Measurements from ENCODE around the gene ZNF579. TPM values are rescaled to one million over a fixed set of nuclear protein-coding genes. Genes with fewer than 3 reads are reported as not detected.

ZNF579 gene
- total and polyA plus RNA-seq, 2 of the 13 experiments (the other 11 are each of a cell fraction or from before 2014, with no cell fraction given) = 2.1 to 2.9 TPM

DNA sequence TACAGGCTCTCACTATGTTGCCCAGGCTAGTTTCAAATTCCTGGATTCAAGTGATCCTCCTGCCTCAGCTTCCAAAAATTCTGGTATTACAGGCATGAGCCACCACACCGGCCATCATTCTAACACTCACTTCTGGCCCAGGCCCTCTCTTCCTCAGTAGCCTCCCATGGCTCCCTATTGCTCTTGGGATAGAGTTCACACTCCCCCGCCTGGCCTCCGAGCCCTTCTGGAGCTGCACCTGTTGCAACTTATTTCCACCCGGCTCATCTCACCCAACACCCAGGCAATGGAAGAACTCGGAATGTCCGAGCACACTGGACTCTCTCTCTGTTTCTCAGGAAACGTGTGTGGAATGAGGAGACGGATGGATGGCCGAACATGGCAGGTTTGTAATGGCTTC, 26.3 kb downstream of the ZNF579 start:
- H3K4me1 ChIP-seq (ENCODE audit: insufficient read depth, low read length) = peaks cover 63% of the 10 kb centered on the region
- no peaks in the 10 kb centered on the region for H3K27me3 ChIP-seq (ENCODE audit: control insufficient read depth in 1 of 2, insufficient read depth in 2 of 2, low read length in 2 of 2)
- TF ChIP-seq PHF8 (CRISPR knock-in tag; IDR thresholded peaks at IDR 0.05) = 0 out of 2 replicates have a peak, but pooled peaks have one; percentile 12
- TF ChIP-seq NKX3-1 (CRISPR knock-in tag; IDR thresholded peaks at IDR 0.05) = no peak
- in situ Hi-C loops (cut with HindIII; ENCODE audit: extremely low pct_ligation_motif_present, low pct_unique_long_range_greater_than_20kb) = no loop called here
- H3K4me2 ChIP-seq (ENCODE audit: low read depth, low read length) = peak overlapping the region; percentile 63; the same call in 1 of the 2 replicates
- WGBS (ENCODE audit: low lambda C conversion rate) = 71% methylated on average over 9 of the region's 9 CpGs
- ChIA-PET POLR2A (interaction anchor here (0.7 to 2.7 kb wide), 2 partner anchors 8 to 45 kb away, joined by 3 to 18 read pairs; partner anchors contain the start of genes FIZ1 and ZNF524), CTCF (ENCODE audit: low intra/inter-chr PET ratio, low total read pairs) (no interaction called here)
- no peak overlapping the region for H3K9ac ChIP-seq (ENCODE audit: insufficient read depth, low read depth, low read length)
- H3K4me3 ChIP-seq (replicated peaks in 1 of 3; ENCODE audit: insufficient read depth in 1 of 3, low read depth in 2 of 3, low read length in 3 of 3) = peak overlapping the region in 1 of 3 experiments; percentile 12; a peak in 1 of 6 replicates
- H2AFZ ChIP-seq (ENCODE audit: low read length) = no peak overlapping the region
- H3K79me2 ChIP-seq (ENCODE audit: insufficient read depth, low read length) = no peaks in the 10 kb centered on the region
- H4K20me1 ChIP-seq (ENCODE audit: insufficient read depth, low read length) = no peaks in the 10 kb centered on the region
- intact Hi-C loops (cut with micrococcal nuclease; ENCODE audit: unreplicated experiment) = loop anchor here (10.0 kb wide), 1 partner anchor 50 kb away; the partner anchor contains the start of genes ZNF524 and ZNF865
- BruUV-seq (replicated peaks) = no TSS peak
- no peak overlapping the region for H3K27ac ChIP-seq (ENCODE audit: extremely low read length, insufficient read depth, low read length)
- FAIRE-seq = no peak
- no peak for DNase-seq (ENCODE audit: low spot score)
- no peaks in the 10 kb centered on the region for H3K9me3 ChIP-seq (ENCODE audit: low read length)
- ATAC-seq = no peak
- H3K36me3 ChIP-seq (replicated peaks in 1 of 2; ENCODE audit: control insufficient read depth in 1 of 2, insufficient read depth in 2 of 2, low read length in 2 of 2) = no peaks in the 10 kb centered on the region

GRCh38 chr19:55553217-55554182, 27.1 kb downstream of the ZNF579 start:
- intact Hi-C loops (cut with micrococcal nuclease; ENCODE audit: unreplicated experiment) = loop anchor here (2.0 to 10.0 kb wide), 2 partner anchors 27 to 51 kb away; partner anchors contain the start of genes ZNF524, ZNF579 and ZNF865
- no peaks in the 10 kb centered on the region for H3K9me3 ChIP-seq (ENCODE audit: low read length)
- peak; percentile 63 for ATAC-seq
- H2AFZ ChIP-seq (ENCODE audit: low read length) = no peak overlapping the region
- no peak overlapping the region for H3K9ac ChIP-seq (ENCODE audit: insufficient read depth, low read depth, low read length)
- POLR2A ChIA-PET = interaction anchor here (0.7 to 2.7 kb wide), 12 partner anchors 8 to 395 kb away, joined by 3 to 18 read pairs (median 4); partner anchors contain the start of genes FIZ1, NAT14, PTPRH and ZNF524
- no peaks in the 10 kb centered on the region for H3K79me2 ChIP-seq (ENCODE audit: insufficient read depth, low read length)
- 8% methylated on average over 13 of the region's 13 CpGs for WGBS (ENCODE audit: low lambda C conversion rate)
- no peaks in the 10 kb centered on the region for H4K20me1 ChIP-seq (ENCODE audit: insufficient read depth, low read length)
- peak; percentile 80 for DNase-seq (ENCODE audit: low spot score)
- FAIRE-seq = peak; percentile 87
- no TSS peak for BruUV-seq (replicated peaks)
- H3K27ac ChIP-seq (ENCODE audit: extremely low read length, insufficient read depth, low read length) = no peak overlapping the region
- peaks cover 70% of the 10 kb centered on the region for H3K4me1 ChIP-seq (ENCODE audit: insufficient read depth, low read length)
- CTCF ChIA-PET (ENCODE audit: low intra/inter-chr PET ratio, low total read pairs) = interaction anchor here (1.2 kb wide), 1 partner anchor 37 kb away, joined by 4 read pairs; no protein-coding TSS in a partner anchor
- H3K4me2 ChIP-seq (ENCODE audit: low read depth, low read length) = peak overlapping the region; percentile 75
- peak overlapping the region in 2 of 3 experiments; percentile 9 to 31; a peak in 2 of 6 replicates for H3K4me3 ChIP-seq (replicated peaks in 1 of 3; ENCODE audit: insufficient read depth in 1 of 3, low read depth in 2 of 3, low read length in 3 of 3)
- no peaks in the 10 kb centered on the region for H3K27me3 ChIP-seq (ENCODE audit: control insufficient read depth in 1 of 2, insufficient read depth in 2 of 2, low read length in 2 of 2)
- in situ Hi-C loops (cut with HindIII; ENCODE audit: extremely low pct_ligation_motif_present, low pct_unique_long_range_greater_than_20kb) = no loop called here
- H3K36me3 ChIP-seq (replicated peaks in 1 of 2; ENCODE audit: control insufficient read depth in 1 of 2, insufficient read depth in 2 of 2, low read length in 2 of 2) = no peaks in the 10 kb centered on the region
- no peak for TF ChIP-seq ZSCAN22 (CRISPR knock-in tag; IDR thresholded peaks at IDR 0.05)
- no peak for TF ChIP-seq ZNF562 (CRISPR knock-in tag; IDR thresholded peaks at IDR 0.05; ENCODE audit: borderline replicate concordance)
- TF ChIP-seq SMC3 (IDR thresholded peaks at IDR 0.05; ENCODE audit: low read length) = no peak; the same call in 1 of the 2 replicates
- TF ChIP-seq, protein P1, sequence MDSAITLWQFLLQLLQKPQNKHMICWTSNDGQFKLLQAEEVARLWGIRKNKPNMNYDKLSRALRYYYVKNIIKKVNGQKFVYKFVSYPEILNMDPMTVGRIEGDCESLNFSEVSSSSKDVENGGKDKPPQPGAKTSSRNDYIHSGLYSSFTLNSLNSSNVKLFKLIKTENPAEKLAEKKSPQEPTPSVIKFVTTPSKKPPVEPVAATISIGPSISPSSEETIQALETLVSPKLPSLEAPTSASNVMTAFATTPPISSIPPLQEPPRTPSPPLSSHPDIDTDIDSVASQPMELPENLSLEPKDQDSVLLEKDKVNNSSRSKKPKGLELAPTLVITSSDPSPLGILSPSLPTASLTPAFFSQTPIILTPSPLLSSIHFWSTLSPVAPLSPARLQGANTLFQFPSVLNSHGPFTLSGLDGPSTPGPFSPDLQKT (CRISPR knock-in tag; IDR thresholded peaks at IDR 0.05; ENCODE audit: borderline replicate concordance) = no peak
- TF ChIP-seq, protein P2, sequence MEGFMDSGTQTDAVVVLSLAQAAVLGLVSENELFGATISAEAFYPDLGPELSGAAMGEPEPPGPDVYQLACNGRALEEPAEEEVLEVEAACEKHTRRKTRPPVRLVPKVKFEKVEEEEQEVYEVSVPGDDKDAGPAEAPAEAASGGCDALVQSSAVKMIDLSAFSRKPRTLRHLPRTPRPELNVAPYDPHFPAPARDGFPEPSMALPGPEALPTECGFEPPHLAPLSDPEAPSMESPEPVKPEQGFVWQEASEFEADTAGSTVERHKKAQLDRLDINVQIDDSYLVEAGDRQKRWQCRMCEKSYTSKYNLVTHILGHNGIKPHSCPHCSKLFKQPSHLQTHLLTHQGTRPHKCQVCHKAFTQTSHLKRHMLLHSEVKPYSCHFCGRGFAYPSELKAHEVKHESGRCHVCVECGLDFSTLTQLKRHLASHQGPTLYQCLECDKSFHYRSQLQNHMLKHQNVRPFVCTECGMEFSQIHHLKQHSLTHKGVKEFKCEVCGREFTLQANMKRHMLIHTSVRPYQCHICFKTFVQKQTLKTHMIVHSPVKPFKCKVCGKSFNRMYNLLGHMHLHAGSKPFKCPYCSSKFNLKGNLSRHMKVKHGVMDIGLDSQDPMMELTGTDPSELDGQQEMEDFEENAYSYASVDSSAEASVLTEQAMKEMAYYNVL (CRISPR knock-in tag; IDR thresholded peaks at IDR 0.05; ENCODE audit: borderline replicate concordance) = peak; percentile 99
